ENCODE data around the gene CRX. TPM values are rescaled to one million over a fixed set of nuclear protein-coding genes. Genes with fewer than 3 reads are reported as not detected.
"Not testable (repeated sequence)": the region's sequence is repeated elsewhere in the genome, so short reads cannot be mapped to it uniquely, and the experiment has no call there.

The CRX gene
- total and polyA plus RNA-seq, 10 donors, result 0.09 TPM; not detected in 9

DNA sequence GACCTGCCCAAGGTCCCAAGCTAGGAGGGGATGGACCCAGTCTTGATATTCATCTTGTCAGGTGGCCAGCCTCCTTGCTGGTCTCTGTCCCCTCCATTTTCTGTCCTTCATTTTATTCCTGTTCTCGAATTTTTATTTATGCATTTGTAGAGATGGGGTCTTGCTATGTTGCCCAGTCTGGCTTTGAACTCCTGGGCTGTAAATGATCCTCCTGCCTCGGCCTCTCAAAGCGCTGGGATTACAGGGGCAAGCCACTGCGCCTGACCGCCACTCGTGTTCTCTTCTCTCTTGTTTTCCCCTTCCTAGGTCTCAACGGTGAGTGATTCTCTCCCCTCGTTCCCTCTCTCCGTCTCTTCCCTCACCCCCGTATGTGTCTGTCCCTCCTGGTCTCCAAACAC, 26.7 kb downstream of the CRX start:
- TF ChIP-seq POLR2AphosphoS5 (IDR thresholded peaks at IDR 0.05) (no peak), POLR2A (IDR thresholded peaks at IDR 0.05) (no peak)
- TF ChIP-seq, protein P1, sequence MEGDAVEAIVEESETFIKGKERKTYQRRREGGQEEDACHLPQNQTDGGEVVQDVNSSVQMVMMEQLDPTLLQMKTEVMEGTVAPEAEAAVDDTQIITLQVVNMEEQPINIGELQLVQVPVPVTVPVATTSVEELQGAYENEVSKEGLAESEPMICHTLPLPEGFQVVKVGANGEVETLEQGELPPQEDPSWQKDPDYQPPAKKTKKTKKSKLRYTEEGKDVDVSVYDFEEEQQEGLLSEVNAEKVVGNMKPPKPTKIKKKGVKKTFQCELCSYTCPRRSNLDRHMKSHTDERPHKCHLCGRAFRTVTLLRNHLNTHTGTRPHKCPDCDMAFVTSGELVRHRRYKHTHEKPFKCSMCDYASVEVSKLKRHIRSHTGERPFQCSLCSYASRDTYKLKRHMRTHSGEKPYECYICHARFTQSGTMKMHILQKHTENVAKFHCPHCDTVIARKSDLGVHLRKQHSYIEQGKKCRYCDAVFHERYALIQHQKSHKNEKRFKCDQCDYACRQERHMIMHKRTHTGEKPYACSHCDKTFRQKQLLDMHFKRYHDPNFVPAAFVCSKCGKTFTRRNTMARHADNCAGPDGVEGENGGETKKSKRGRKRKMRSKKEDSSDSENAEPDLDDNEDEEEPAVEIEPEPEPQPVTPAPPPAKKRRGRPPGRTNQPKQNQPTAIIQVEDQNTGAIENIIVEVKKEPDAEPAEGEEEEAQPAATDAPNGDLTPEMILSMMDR (IDR thresholded peaks at IDR 0.05 in 8 of 11, conservative IDR thresholded peaks at IDR 0.05 in 3 of 11), result no peak
- Histone ChIP-seq H3K27me3 (replicated peaks in 1 of 7) (peaks cover 0 to 93% (median 17%) of the 10 kb centered on the region in 7 donors), H3K27ac (no peak overlapping the region), H3K9me3 (no peaks in the 10 kb centered on the region), H3K36me3 (no peaks in the 10 kb centered on the region), H3K4me3 (no peak overlapping the region), H3K4me1 (no peaks in the 10 kb centered on the region)
- intact Hi-C loops (cut with DNase I; ENCODE audit: low total_unique reads), result no loop called here
- peak; percentile 12 for DNase-seq
- 47 to 64% (median 58%) methylated on average over 10 of the region's 10 CpGs for WGBS, 5 donors

DNA sequence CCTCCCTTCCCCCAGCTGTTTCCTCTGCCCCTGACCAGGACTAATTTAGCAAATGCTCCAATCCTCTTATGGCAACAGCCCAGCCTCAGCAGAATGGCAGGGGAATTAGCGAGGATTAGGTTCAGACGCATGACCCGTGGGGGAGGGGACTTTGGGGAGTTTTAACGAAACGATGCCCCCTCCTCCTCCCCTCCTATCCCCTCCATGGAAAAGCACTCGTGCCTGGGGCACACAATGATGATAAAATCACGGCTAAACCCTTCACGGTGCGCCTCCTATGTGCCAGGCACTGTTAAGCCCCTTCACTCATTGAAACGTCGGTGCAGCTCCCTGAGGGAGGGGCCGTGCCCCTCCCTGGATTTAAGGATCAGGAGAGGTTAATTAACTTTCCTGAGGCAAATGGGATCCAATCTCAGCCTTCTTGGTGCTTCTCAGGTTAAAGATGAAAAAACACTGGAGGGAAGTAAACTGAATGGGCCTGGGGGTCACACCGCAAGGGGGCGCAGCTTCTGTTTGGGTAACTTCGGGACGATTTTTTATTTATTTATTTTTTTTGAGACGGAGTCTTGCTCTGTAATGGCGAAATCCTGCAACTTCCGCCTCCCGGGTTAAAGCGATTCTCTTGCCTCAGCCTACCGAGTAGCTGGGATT, 27.2 kb downstream of the CRX start:
- DNase-seq, result peak; percentile 23
- Histone ChIP-seq H3K27me3 (replicated peaks in 1 of 7) (peaks cover 0 to 93% (median 17%) of the 10 kb centered on the region in 7 donors), H3K4me1 (no peaks in the 10 kb centered on the region), H3K27ac (no peak overlapping the region), H3K36me3 (no peaks in the 10 kb centered on the region), H3K9me3 (no peaks in the 10 kb centered on the region), H3K4me3 (no peak overlapping the region)
- 4 to 8% (median 6%) methylated on average over 22 of the region's 22 CpGs for WGBS, 5 donors
- TF ChIP-seq, protein P1 (IDR thresholded peaks at IDR 0.05 in 8 of 11, conservative IDR thresholded peaks at IDR 0.05 in 3 of 11), result peak in 4 of 11 experiments; percentile 16 to 31 (median 28)
- TF ChIP-seq POLR2AphosphoS5 (IDR thresholded peaks at IDR 0.05), result no peak
- intact Hi-C loops (cut with DNase I; ENCODE audit: low total_unique reads), result no loop called here

DNA sequence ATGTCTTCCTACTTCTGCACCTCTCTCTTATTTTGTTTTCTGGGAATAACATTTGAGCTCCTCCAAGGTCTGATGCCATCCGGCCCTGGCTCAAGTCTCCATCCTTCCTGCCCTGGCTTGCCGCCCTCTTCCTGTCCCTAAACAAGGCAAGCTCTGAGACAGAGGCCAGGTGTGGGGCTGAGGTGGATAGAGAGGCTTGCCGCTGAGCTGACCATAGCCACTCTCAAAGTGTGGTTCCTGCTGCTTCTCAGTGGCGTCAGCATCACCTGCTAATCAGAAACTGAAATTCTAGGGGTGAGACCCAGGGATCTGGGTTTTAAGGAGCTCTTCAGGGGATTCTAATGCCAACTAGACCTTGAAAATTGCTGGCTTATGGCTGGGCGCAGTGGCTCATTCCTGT, 31.3 kb downstream of the CRX start:
- Histone ChIP-seq H3K4me3 (no peak overlapping the region), H3K9me3 (no peaks in the 10 kb centered on the region), H3K27ac (no peak overlapping the region), H3K36me3 (no peaks in the 10 kb centered on the region), H3K27me3 (replicated peaks in 1 of 7) (peaks cover 0 to 93% (median 17%) of the 10 kb centered on the region in 7 donors), H3K4me1 (no peaks in the 10 kb centered on the region)
- TF ChIP-seq POLR2A (IDR thresholded peaks at IDR 0.05), result no peak
- TF ChIP-seq, protein P1 (IDR thresholded peaks at IDR 0.05 in 8 of 11, conservative IDR thresholded peaks at IDR 0.05 in 3 of 11), result no peak
- no peak for TF ChIP-seq POLR2AphosphoS5 (IDR thresholded peaks at IDR 0.05)
- 47 to 80% (median 62%) methylated on average over 5 of the region's 5 CpGs for WGBS, 5 donors
- peak; percentile 27 for DNase-seq
- intact Hi-C loops (cut with DNase I; ENCODE audit: low total_unique reads), result no loop called here

DNA sequence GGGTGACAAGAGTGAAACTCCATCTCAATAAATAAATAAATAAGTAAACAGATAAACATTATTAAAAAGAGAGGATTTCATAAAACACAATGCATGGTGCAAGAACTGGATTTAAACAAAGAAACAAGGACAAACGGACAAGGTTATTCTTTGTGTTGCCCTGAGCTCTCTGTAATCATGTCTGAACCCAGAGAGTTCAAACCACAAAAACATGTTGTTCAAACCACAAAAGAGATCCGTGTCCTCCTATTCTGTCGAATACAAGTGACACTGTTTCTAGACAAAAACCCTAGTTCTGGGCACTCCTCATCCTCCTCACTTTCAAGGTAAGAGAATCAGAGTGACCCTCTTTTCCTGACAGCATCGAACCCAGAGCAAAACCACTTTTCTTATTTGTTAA, 32.7 kb downstream of the CRX start:
- Histone ChIP-seq H3K27me3 (replicated peaks in 1 of 7) (peaks cover 0 to 87% (median 8%) of the 10 kb centered on the region in 7 donors), H3K9me3 (no peaks in the 10 kb centered on the region), H3K4me3 (no peak overlapping the region), H3K4me1 (no peaks in the 10 kb centered on the region), H3K27ac (no peak overlapping the region), H3K36me3 (no peaks in the 10 kb centered on the region)
- no peak for TF ChIP-seq POLR2A (IDR thresholded peaks at IDR 0.05)
- no peak for TF ChIP-seq POLR2AphosphoS5 (IDR thresholded peaks at IDR 0.05)
- TF ChIP-seq, protein P1 (IDR thresholded peaks at IDR 0.05 in 8 of 11, conservative IDR thresholded peaks at IDR 0.05 in 3 of 11), result no peak
- no peak for DNase-seq
- 26 to 41% (median 35%) methylated on average over 4 of the region's 4 CpGs for WGBS, 5 donors
- intact Hi-C loops (cut with DNase I; ENCODE audit: low total_unique reads), result no loop called here

DNA sequence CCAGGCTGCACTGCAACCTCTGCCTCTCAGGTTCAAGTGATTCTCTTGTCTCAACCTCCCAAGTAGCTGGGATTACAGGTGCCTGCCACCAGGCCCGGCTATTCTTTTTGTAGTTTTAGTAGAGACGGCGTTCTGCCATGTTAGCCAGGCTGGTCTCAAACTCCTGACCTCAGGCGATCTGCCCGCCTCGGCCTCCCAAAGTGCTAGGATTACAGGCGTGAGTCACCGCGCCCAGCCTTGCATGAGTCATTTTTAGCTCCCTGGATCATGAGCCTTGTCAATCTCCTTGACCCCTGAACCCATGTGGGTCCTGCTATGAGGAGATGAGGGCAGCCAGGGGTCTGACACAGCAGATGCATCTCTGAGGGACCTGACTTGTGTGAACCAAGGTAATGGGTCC, 36.5 kb downstream of the CRX start:
- WGBS, 5 donors, result 82 to 93% (median 89%) methylated on average over 9 of the region's 9 CpGs
- H3K27ac ChIP-seq; H3K4me1 ChIP-seq; intact Hi-C loops (cut with DNase I; ENCODE audit: low total_unique reads); H3K4me3 ChIP-seq; H3K36me3 ChIP-seq; H3K9me3 ChIP-seq: not testable (repeated sequence)
- peaks cover 0 to 63% (median 8%) of the 10 kb centered on the region in 7 donors for H3K27me3 ChIP-seq (replicated peaks in 1 of 7)
- peak; percentile 34 for DNase-seq

DNA sequence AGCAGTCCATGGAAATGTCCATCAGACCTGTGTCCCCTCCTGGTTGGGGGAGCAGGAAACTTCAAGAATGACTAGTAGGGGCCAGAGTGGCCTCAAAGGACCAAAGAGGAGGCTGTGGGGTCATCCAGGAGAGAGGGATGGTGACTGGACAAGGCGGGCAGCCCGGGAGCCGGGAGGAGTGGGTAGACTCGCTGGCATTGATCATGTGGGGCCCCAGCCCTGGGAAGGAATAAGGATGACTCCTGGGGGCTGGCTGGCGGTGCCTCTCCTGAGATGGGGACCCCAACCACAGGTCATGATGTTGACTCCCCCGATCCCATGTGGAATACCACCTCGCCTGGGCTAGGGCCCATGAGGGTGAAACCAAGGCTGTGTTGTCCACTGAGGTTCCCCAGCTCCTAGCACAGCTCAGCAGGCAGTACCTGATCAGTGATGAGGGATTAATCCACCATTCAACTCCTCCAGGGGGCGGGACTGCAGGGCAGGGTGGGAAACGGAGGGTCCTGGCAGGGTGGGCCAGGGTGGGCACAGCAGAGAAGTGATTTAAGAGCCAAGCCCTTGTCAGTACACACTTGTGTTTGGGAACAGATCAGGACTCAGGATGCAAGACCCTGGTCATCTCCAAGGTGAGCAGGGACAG, 37.0 kb downstream of the CRX start, which contains the start of gene TPRX2:
TSS of gene TPRX2 (plus strand) at position 590 of the 640 bp plus-strand sequence. CDS start at position 602, 12 bp downstream.
- peak; percentile 45 for DNase-seq
- H3K4me1 ChIP-seq; H3K4me3 ChIP-seq; H3K9me3 ChIP-seq; H3K27ac ChIP-seq; H3K36me3 ChIP-seq; intact Hi-C loops (cut with DNase I; ENCODE audit: low total_unique reads): not testable (repeated sequence)
- peaks cover 0 to 58% (median 3%) of the 10 kb centered on the region in 7 donors for H3K27me3 ChIP-seq (replicated peaks in 1 of 7)
- 81 to 95% (median 89%) methylated on average over 5 to 9 of the region's 9 CpGs for WGBS, 5 donors

Measured in spleen (tissue), 11 donors.